ENCODE results near the gene PEX26.

The PEX26 gene

GRCh38 chr22:18073467-18073866, 4.3 kb upstream of the PEX26 start:
- TF ChIP-seq, protein P1, sequence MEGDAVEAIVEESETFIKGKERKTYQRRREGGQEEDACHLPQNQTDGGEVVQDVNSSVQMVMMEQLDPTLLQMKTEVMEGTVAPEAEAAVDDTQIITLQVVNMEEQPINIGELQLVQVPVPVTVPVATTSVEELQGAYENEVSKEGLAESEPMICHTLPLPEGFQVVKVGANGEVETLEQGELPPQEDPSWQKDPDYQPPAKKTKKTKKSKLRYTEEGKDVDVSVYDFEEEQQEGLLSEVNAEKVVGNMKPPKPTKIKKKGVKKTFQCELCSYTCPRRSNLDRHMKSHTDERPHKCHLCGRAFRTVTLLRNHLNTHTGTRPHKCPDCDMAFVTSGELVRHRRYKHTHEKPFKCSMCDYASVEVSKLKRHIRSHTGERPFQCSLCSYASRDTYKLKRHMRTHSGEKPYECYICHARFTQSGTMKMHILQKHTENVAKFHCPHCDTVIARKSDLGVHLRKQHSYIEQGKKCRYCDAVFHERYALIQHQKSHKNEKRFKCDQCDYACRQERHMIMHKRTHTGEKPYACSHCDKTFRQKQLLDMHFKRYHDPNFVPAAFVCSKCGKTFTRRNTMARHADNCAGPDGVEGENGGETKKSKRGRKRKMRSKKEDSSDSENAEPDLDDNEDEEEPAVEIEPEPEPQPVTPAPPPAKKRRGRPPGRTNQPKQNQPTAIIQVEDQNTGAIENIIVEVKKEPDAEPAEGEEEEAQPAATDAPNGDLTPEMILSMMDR (IDR thresholded peaks at IDR 0.05) = no peak

GRCh38 chr22:18075101-18075719, 2.6 kb upstream of the PEX26 start:
- TF ChIP-seq, protein P1 (IDR thresholded peaks at IDR 0.05) = no peak

- TF ChIP-seq, protein P1 (IDR thresholded peaks at IDR 0.05) = peak; percentile 79
Measured at GRCh38 chr22:18075720-18076497, 1.9 kb upstream of the PEX26 start.

GRCh38 chr22:18077087-18077638, 627 bp upstream of the PEX26 start:
- TF ChIP-seq, protein P1 (IDR thresholded peaks at IDR 0.05) = no peak

- TF ChIP-seq, protein P1 (IDR thresholded peaks at IDR 0.05) = no peak
Measured at GRCh38 chr22:18078329-18079041, 695 bp downstream of the PEX26 start.

- TF ChIP-seq, protein P1 (IDR thresholded peaks at IDR 0.05) = no peak
Measured at GRCh38 chr22:18079706-18080233, 2.0 kb downstream of the PEX26 start.

- TF ChIP-seq, protein P1 (IDR thresholded peaks at IDR 0.05) = no peak
Measured at GRCh38 chr22:18081416-18081815, 3.6 kb downstream of the PEX26 start.
